Left cardiac atrium (tissue), 4 donors: ENCODE results near the gene CHST5. TPM values are rescaled to one million over a fixed set of nuclear protein-coding genes. Genes with fewer than 3 reads are reported as not detected.
A peak's percentile ranks its signal among the peaks of the same experiment; 100 is the strongest.
"Not testable (repeated sequence)": the region's sequence is repeated elsewhere in the genome, so short reads cannot be mapped to it uniquely, and the experiment has no call there.

Experiments used
- ATAC-seq, 2 donors: fragments of 200-7000 bp; cut with Tn5 transposase; one replicate each; pipeline ENCODE4 v1.9.1; 2020; ENCODE audit warnings: mild to moderate bottlenecking in 2 of 2, moderate library complexity in 2 of 2
- DNase-seq: peaks from one replicate; pipeline ENCODE4 v3.0.0-alpha.2; 2020
- intact Hi-C, 2 donors: fragments of 100-400 bp; cut with DNase I; formaldehyde crosslinking; loops; one replicate each; pipeline versions ENCODE4 v1.14.1 to v1.15.1; 2022 to 2023
- total RNA-seq, 2 donors: library from RNA; stranded (reverse); fragmentation: NEBNext Ultra II Directional; extraction: Animal tissue kit (Norgen Biotek cat#: 25700); gene quantifications; one replicate each; pipeline ENCODE4 v1.2.1, GENCODE V29; 2021
- donor health status: DM: no; HTN: yes; CAD: no.
- donor health status: DM: no; HTN: yes; CAD: no; lungs with severe emphysema.
- donor health status: DM: yes; HTN: yes; CAD: no.
- donor health status: Dilated cardiomyopathy.

CHST5 gene
- total RNA-seq, 2 donors from 2014 or later = 0.37 TPM; not detected in 1

GRCh38 chr16:75527825-75528299, 8.0 kb downstream of the CHST5 start:
- intact Hi-C loops = no loop called here
- ATAC-seq = no peak
- no peak for DNase-seq

GRCh38 chr16:75526032-75526790, 9.7 kb downstream of the CHST5 start:
- ATAC-seq = no peak
- intact Hi-C loops = no loop called here
- no peak for DNase-seq

DNA sequence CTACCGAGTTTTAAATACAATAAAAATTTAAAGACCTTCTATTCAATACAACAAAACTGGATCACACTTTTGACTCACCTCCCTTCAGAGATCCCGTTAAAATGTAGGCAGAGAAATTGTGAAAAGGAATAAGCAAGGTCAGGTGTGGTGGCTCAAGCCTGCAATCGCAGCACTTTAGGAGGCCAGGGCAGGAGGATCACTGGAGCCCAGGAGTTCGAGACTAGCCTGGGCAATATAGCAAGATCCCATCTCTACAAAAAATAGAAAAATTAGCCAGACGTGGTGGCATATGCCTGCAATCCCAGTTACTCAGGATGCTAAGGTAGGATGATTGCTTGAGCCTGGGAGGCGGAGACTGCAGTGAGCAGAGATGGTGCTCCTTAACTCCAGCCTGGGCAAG, 16.7 kb downstream of the CHST5 start:
- DNase-seq (no peak), ATAC-seq (no peak)
- intact Hi-C loops = no loop called here

GRCh38 chr16:75516189-75516966, 19.5 kb downstream of the CHST5 start:
- peak; percentile 44 to 66 for ATAC-seq
- DNase-seq, intact Hi-C loops: not testable (repeated sequence)

DNA sequence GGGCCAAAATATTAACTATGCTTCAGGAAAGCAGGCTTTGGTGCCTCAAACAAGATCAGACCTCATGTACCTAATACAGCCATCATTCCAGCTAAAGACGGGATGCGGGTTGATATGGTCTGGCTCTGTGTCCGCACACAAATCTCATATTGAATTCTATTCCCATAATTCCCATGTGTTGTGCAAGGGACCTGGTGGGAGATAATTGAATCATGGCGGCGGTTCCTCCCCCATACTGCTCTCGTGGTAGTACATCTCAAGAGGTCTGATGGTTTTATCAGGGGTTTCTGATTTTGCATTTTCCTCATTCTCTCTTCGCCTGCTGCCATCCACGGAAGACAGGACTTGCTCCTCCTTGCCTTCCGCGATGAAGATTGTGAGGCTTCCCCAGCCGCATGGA, 21.6 kb downstream of the CHST5 start:
- intact Hi-C loops = no loop called here
- DNase-seq (no peak), ATAC-seq (no peak)

DNA sequence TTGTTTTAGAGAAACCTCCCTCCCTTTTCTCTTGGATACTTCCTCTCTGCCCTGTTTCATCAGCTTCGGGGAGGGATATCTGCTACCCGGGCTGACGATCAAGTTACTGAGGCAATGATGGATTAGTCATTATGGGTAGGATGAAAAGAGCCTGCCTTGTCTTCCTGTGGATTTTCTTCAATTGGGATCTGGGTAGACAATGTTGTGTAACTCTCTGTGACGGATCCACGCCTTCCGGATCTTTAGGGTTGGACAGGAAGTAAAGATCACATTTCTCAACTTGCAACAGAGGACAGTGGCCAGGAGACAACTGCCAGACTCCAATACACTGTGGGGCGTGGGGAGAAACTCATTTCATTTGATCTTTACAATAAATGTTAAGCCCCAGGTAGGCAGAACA, 29.3 kb downstream of the CHST5 start:
- intact Hi-C loops = no loop called here
- ATAC-seq = peak; percentile 83 to 89
- peak; percentile 64 for DNase-seq

GRCh38 chr16:75506107-75506506, 29.8 kb downstream of the CHST5 start:
- DNase-seq (no peak), ATAC-seq (no peak)
- intact Hi-C loops = no loop called here

DNA sequence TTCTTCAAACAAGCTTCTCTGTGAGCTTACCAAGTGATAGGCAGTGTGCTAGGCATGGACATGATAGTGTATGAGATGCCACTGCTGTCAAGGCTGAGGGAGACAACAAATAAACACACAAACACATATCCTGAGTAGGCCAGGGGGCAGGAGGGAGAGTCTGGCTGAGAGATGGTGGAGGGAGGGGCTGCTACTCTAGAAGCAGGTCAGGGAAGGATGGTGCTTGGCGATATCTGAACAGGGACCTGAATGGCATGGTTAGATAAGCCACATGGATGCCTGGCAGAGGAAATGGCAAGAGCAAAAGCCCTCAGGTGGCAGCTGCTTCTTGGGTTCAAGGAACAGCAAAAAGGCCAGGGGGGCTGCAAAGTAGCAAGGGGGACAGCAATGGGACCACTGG, 32.1 kb downstream of the CHST5 start:
- intact Hi-C loops = no loop called here

DNA sequence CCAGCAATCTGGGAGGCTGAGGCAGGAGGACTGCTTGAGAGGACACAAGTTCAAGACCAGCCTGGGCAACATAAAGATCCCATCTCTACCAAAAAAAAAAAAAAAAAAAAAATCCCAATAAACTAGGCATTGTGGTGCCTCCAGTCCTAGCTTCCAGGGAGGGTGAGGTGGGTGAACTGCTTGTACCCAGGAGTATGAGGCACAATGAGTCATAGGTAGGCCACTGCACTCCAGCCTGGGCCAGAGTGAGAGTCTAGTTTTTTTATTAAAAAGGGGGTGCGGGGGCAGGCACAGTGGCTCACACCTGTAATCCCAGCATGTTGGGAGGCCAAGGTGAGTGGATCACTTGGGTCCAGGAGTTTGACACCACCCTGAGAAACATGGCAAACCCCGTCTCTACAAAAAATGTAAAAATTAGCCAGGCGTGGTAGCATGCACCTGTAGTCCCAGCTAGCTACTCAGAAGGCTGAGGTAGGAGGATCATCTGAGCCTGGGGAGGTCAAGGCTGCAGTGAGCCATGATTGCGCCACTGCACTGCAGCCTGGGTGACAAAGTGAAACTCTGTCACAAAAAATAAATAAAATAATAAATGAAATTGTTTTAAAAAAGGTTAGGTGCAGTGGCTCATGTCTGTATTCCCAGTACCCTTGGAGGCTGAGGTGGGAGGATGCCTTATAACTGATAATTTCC, 32.8 kb downstream of the CHST5 start:
- DNase-seq (no peak), ATAC-seq (no peak)
- intact Hi-C loops = no loop called here

More for the DNA sequence above, 32.1 kb downstream of the CHST5 start:
- DNase-seq (no peak), ATAC-seq (no peak)

GRCh38 chr16:75501820-75502219, 34.1 kb downstream of the CHST5 start:
- peak; percentile 49 for DNase-seq
- intact Hi-C loops = not testable (repeated sequence)
- ATAC-seq = peak in 1 of 2 donors; percentile 34

GRCh38 chr16:75501359-75501758, 34.5 kb downstream of the CHST5 start:
- no peak for DNase-seq
- ATAC-seq = no peak
- intact Hi-C loops = no loop called here

GRCh38 chr16:75498605-75499322, 37.1 kb downstream of the CHST5 start:
- intact Hi-C loops = not testable (repeated sequence)
- DNase-seq (peak; percentile 66), ATAC-seq (peak; percentile 78 to 86)

DNA sequence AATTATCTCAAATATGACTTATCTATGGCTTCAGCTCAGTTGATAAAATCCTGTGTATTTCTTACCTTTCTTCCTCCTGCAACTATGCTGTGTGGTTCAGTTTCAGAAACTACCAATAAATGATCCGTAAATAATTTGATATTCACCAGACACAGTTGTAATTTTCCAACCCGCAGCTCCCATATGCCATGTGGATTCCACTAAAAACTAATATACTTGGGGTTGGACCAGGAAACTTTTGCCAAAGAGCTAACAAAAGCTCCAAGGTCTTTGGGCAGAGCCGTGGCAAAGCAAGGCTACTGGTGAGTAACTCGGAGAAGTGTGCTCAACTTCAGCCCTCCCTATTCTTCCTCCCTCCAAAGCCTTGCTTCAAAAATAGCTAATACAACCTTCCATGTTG, 38.4 kb downstream of the CHST5 start:
- intact Hi-C loops = no loop called here
- no peak for ATAC-seq

GRCh38 chr16:75495076-75495674, 40.7 kb downstream of the CHST5 start, which contains the start of gene CHST6:
Gene CHST6, minus strand, starts transcription at chr16:75495441. Its CDS starts 15,613 bp downstream, at chr16:75479828.
- intact Hi-C loops = no loop called here
- DNase-seq (peak; percentile 70), ATAC-seq (peak; percentile 60 to 91)

More for the DNA sequence above, 38.4 kb downstream of the CHST5 start:
- DNase-seq = no peak

GRCh38 chr16:75494661-75495075, 41.2 kb downstream of the CHST5 start:
- intact Hi-C loops = no loop called here
- DNase-seq (peak; percentile 32), ATAC-seq (peak in 1 of 2 donors; percentile 20)

- ATAC-seq (no peak), DNase-seq (no peak)
- intact Hi-C loops = no loop called here
Measured at GRCh38 chr16:75494184-75494583, 41.7 kb downstream of the CHST5 start.

DNA sequence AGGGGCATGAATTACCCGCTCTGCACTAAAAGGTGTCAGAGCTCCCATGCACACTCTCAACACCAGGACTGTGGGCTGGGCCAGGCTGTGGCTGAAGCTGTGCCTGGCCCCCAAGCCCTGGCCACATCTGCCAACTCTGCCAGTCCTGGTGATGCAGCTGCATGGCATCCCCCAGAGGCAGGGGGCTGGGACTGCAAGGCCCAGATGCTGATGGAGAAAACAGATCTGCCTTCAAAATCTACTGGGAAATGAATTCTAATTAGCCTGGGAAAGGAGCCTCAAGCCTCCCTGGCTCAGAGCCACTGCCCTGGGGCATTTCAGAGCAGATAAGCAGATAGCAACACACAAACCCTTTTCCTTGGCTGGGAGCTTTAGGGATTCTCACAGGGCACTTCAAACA, 44.0 kb downstream of the CHST5 start:
- ATAC-seq (no peak), DNase-seq (no peak)
- intact Hi-C loops = no loop called here

DNA sequence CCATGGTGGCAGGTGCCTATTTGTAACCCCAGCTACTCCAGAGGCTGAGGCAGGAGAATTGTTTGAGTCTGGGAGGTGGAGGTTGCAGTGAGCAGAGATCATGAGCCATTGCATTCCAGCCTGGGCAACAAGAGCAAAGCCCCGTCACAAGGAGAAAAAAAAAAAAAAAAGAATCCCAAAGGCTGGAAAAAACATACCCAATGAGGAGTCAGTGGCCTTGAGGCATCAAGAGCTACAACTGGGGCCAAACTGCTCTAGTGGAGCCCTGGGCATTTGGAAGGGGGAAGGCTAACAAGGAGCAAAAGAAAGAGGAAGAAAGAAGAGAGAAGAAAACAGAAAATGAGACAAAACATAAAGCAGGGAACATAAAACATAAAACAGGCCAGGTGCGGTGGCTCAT, 47.6 kb downstream of the CHST5 start:
- intact Hi-C loops = no loop called here
- no peak for ATAC-seq

More for the DNA sequence above, 47.6 kb downstream of the CHST5 start:
- no peak for DNase-seq
